ENCODE results near the gene CSF1.

DNA sequence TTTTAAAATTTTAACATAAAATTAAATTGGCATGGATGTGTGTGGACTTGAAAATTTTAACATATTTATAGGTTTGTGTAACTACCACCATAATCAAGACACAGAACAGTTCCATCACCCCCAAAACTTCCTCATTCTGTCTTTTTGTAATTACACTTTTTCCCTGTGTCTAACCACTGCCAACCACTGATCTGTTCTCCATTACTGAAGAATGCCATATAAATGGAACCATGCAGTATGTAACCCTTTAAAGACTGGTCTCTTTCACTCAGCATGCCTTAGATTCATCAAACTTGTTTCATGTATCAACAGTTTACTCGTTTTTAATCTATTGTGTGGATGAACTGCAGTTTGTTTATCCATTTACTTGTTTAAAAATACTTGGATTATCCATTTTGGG is 60.9 kb downstream of the CSF1 start:
- TF ChIP-seq, protein P1, sequence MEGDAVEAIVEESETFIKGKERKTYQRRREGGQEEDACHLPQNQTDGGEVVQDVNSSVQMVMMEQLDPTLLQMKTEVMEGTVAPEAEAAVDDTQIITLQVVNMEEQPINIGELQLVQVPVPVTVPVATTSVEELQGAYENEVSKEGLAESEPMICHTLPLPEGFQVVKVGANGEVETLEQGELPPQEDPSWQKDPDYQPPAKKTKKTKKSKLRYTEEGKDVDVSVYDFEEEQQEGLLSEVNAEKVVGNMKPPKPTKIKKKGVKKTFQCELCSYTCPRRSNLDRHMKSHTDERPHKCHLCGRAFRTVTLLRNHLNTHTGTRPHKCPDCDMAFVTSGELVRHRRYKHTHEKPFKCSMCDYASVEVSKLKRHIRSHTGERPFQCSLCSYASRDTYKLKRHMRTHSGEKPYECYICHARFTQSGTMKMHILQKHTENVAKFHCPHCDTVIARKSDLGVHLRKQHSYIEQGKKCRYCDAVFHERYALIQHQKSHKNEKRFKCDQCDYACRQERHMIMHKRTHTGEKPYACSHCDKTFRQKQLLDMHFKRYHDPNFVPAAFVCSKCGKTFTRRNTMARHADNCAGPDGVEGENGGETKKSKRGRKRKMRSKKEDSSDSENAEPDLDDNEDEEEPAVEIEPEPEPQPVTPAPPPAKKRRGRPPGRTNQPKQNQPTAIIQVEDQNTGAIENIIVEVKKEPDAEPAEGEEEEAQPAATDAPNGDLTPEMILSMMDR (IDR thresholded peaks at IDR 0.05; ENCODE audit: poor library complexity): no peak
- TF ChIP-seq EZH2 (IDR thresholded peaks at IDR 0.05; ENCODE audit: borderline replicate concordance) (no peak), EZH2phosphoT487 (IDR thresholded peaks at IDR 0.05; ENCODE audit: low read depth, severe bottlenecking, unreplicated experiment) (no peak)
